Measurements from ENCODE around the gene SYT12. TPM values are rescaled to one million over a fixed set of nuclear protein-coding genes. Genes with fewer than 3 reads are reported as not detected.

SYT12 gene
- polyA plus RNA-seq, 1 donor from 2014 or later = 2.3 TPM

- Histone ChIP-seq H3K79me2 (replicated peaks; ENCODE audit: insufficient read depth, low read length) (no peaks in the 10 kb centered on the region), H3K9ac (ENCODE audit: low read length) (no peak overlapping the region), H3F3A (ENCODE audit: insufficient read depth, low read length, poor library complexity, severe bottlenecking) (no peaks in the 10 kb centered on the region), H3K4me3 (ENCODE audit: low read length) (no peak overlapping the region), H3K9me2 (ENCODE audit: insufficient read depth, low read length) (no peaks in the 10 kb centered on the region), H2AFZ (ENCODE audit: low read depth, low read length) (no peak overlapping the region), H3K9me3 (ENCODE audit: low read length) (no peaks in the 10 kb centered on the region), H3K27ac (ENCODE audit: low read length) (no peak overlapping the region), H3K27me3 (ENCODE audit: insufficient read depth, low read depth, low read length) (no peaks in the 10 kb centered on the region), H3K36me3 (ENCODE audit: insufficient read depth, low read length) (no peaks in the 10 kb centered on the region), H3K4me2 (ENCODE audit: low read length) (no peak overlapping the region), H4K20me1 (ENCODE audit: insufficient read depth) (no peaks in the 10 kb centered on the region)
- TF ChIP-seq RAD21 (conservative IDR thresholded peaks at IDR 0.05) (no peak), EZH2 (IDR thresholded peaks at IDR 0.05; ENCODE audit: borderline replicate concordance, insufficient read depth, low read length, poor library complexity, severe bottlenecking) (no peak), EP300 (conservative IDR thresholded peaks at IDR 0.05; ENCODE audit: poor library complexity, severe bottlenecking) (no peak), SMC3 (conservative IDR thresholded peaks at IDR 0.05; ENCODE audit: poor library complexity) (no peak), POLR2AphosphoS5 (IDR thresholded peaks at IDR 0.05) (no peak), MXI1 (conservative IDR thresholded peaks at IDR 0.05; ENCODE audit: poor library complexity, severe bottlenecking) (no peak), TAF1 (IDR thresholded peaks at IDR 0.05; ENCODE audit: low read depth) (no peak)
- TF ChIP-seq, protein P1, sequence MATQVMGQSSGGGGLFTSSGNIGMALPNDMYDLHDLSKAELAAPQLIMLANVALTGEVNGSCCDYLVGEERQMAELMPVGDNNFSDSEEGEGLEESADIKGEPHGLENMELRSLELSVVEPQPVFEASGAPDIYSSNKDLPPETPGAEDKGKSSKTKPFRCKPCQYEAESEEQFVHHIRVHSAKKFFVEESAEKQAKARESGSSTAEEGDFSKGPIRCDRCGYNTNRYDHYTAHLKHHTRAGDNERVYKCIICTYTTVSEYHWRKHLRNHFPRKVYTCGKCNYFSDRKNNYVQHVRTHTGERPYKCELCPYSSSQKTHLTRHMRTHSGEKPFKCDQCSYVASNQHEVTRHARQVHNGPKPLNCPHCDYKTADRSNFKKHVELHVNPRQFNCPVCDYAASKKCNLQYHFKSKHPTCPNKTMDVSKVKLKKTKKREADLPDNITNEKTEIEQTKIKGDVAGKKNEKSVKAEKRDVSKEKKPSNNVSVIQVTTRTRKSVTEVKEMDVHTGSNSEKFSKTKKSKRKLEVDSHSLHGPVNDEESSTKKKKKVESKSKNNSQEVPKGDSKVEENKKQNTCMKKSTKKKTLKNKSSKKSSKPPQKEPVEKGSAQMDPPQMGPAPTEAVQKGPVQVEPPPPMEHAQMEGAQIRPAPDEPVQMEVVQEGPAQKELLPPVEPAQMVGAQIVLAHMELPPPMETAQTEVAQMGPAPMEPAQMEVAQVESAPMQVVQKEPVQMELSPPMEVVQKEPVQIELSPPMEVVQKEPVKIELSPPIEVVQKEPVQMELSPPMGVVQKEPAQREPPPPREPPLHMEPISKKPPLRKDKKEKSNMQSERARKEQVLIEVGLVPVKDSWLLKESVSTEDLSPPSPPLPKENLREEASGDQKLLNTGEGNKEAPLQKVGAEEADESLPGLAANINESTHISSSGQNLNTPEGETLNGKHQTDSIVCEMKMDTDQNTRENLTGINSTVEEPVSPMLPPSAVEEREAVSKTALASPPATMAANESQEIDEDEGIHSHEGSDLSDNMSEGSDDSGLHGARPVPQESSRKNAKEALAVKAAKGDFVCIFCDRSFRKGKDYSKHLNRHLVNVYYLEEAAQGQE (IDR thresholded peaks at IDR 0.05; ENCODE audit: borderline replicate concordance) = no peak
Measured at GRCh38 chr11:66983275-66983924, 39.5 kb upstream of the SYT12 start.

DNA sequence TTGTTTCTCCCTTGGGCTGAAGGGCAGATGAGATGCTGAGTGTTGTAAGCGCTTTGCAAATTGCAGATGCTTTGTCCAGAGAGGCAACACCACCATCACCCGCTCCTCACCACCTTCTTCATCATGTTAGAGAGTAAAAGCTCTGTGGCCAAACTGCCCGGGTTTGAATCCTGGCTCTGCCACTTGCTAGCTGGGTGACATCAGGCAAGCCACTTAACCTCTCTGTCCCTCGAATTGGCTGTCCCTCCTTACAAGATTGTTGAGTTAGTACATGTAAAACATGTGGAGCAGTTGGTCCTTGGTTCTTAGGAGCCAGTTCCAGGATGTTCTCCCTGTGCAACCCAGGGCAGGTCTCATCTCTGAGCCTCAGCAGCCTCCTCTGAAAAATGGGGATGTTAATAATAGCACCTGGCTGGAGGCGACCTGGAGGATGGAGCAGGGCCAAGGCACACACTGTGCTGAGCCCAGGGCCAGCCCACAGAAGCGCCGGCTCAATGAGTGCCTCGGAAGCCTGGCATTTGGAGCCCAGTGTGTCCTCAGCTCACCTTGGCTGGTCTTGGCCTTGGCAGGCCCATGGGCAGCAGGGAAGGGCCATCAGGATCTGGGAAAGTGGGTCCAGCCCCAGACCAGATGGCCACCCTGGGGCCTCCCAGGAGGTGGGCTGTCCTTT is 37.3 kb upstream of the SYT12 start:
- H3K79me2 ChIP-seq (replicated peaks; ENCODE audit: insufficient read depth, low read length) = no peaks in the 10 kb centered on the region
- H3F3A ChIP-seq (ENCODE audit: insufficient read depth, low read length, poor library complexity, severe bottlenecking) = no peaks in the 10 kb centered on the region
- H3K27me3 ChIP-seq (ENCODE audit: insufficient read depth, low read depth, low read length) = no peaks in the 10 kb centered on the region
- no peaks in the 10 kb centered on the region for H3K9me2 ChIP-seq (ENCODE audit: insufficient read depth, low read length)
- H3K9ac ChIP-seq (ENCODE audit: low read length) = no peak overlapping the region
- no peaks in the 10 kb centered on the region for H4K20me1 ChIP-seq (ENCODE audit: insufficient read depth)
- no peak overlapping the region for H3K4me3 ChIP-seq (ENCODE audit: low read length)
- H3K9me3 ChIP-seq (ENCODE audit: low read length) = no peaks in the 10 kb centered on the region
- no peak overlapping the region for H2AFZ ChIP-seq (ENCODE audit: low read depth, low read length)
- no peaks in the 10 kb centered on the region for H3K36me3 ChIP-seq (ENCODE audit: insufficient read depth, low read length)
- H3K4me2 ChIP-seq (ENCODE audit: low read length) = no peak overlapping the region
- no peak overlapping the region for H3K27ac ChIP-seq (ENCODE audit: low read length)
- TF ChIP-seq SMC3 (conservative IDR thresholded peaks at IDR 0.05; ENCODE audit: poor library complexity) (no peak), CTCF (IDR thresholded peaks at IDR 0.05; ENCODE audit: poor library complexity, severe bottlenecking) (no peak), MXI1 (conservative IDR thresholded peaks at IDR 0.05; ENCODE audit: poor library complexity, severe bottlenecking) (no peak), POLR2AphosphoS5 (IDR thresholded peaks at IDR 0.05) (no peak), RAD21 (conservative IDR thresholded peaks at IDR 0.05) (no peak), EP300 (conservative IDR thresholded peaks at IDR 0.05; ENCODE audit: poor library complexity, severe bottlenecking) (no peak), EZH2 (IDR thresholded peaks at IDR 0.05; ENCODE audit: borderline replicate concordance, insufficient read depth, low read length, poor library complexity, severe bottlenecking) (no peak), TAF1 (IDR thresholded peaks at IDR 0.05; ENCODE audit: low read depth) (no peak)
- TF ChIP-seq, protein P1 (IDR thresholded peaks at IDR 0.05; ENCODE audit: borderline replicate concordance) = no peak

Measured in neural cell (in vitro differentiated cells).